Tibial artery (tissue), 4 donors: Measurements from ENCODE around the gene C1QTNF6.

Source experiments
- DNase-seq, 2 donors: peaks; one replicate each; pipeline ENCODE4 v3.0.0-alpha.2; 2019
- H3K27ac ChIP-seq, 2 donors: fragments of 200-600 bp; sonication (generic) in 1 of 2; 1 replicate in 1 of 2; 2 replicates in 1 of 2; pipeline ENCODE4 v1.5.1; 2018 to 2019; ENCODE audit warnings: mild to moderate bottlenecking in 1 of 2
- H3K27me3 ChIP-seq, 2 donors: fragments of 200-600 bp; sonication (generic) in 1 of 2; one replicate each; pipeline versions ENCODE4 v1.5.1 to v1.6.0; 2016 to 2019
- H3K36me3 ChIP-seq, 3 donors: fragments of 200-600 bp; sonication (generic) in 2 of 3; one replicate each; pipeline ENCODE4 v1.5.1; 2016 to 2019; ENCODE audit warnings: mild to moderate bottlenecking in 2 of 3
- H3K4me1 ChIP-seq, 4 donors: fragments of 200-600 bp; sonication (generic) in 2 of 4; 1 replicate in 3 of 4; 2 replicates in 1 of 4; pipeline ENCODE4 v1.5.1; 2016 to 2019
- H3K4me3 ChIP-seq, 2 donors: fragments of 200-600 bp; sonication (generic) in 1 of 2; 1 replicate in 1 of 2; 2 replicates in 1 of 2; pipeline ENCODE4 v1.5.1; 2018 to 2019; ENCODE audit warnings: mild to moderate bottlenecking in 2 of 2
- H3K9me3 ChIP-seq, 3 donors: fragments of 200-600 bp; sonication (generic) in 1 of 3; one replicate each; pipeline ENCODE4 v1.5.1; 2016 to 2019
- intact Hi-C: fragments of 100-400 bp; cut with DNase I; formaldehyde crosslinking; loops from one replicate; pipeline ENCODE4 v1.15.0; 2023; ENCODE audit warnings: low total_unique reads
- TF ChIP-seq, protein P1 (sequence below), 2 experiments: fragments of 200-600 bp in 1 of 2; fragments of 450-650 bp in 1 of 2; IDR thresholded peaks; one replicate each; pipeline ENCODE4 v1.5.1; 2017 to 2019; ENCODE audit warnings: antibody characterized with exemption in 2 of 2, mild to moderate bottlenecking in 1 of 2, moderate library complexity in 1 of 2

Gene C1QTNF6

DNA sequence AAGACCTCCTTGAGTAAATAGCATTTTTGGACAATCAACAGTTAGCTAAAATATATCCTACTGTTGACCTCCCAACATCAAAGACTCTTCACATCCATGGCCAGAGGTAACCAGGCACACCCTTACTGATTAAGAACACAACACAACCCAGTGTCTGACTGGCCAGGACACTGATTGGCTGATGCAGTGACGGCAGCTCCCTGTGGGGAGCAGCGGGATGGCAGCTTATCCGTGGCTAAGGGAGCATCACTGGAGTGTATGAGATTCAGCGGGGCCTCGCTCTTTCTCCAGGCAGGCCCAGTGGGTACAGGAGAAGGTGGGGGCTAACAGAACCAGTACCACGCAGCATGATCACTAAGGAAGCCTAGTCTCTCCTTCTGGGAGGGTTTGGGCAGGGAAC is 28.0 kb downstream of the C1QTNF6 start:
- Histone ChIP-seq H3K36me3 (no peaks in the 10 kb centered on the region), H3K4me3 (no peak overlapping the region), H3K9me3 (peaks cover 0 to 3% (median 0%) of the 10 kb centered on the region in 3 donors), H3K4me1 (no peaks in the 10 kb centered on the region), H3K27me3 (peaks cover 0 to 63% of the 10 kb centered on the region in 2 donors), H3K27ac (no peak overlapping the region)
- intact Hi-C loops, result no loop called here
- no peak for DNase-seq
- TF ChIP-seq, protein P1, sequence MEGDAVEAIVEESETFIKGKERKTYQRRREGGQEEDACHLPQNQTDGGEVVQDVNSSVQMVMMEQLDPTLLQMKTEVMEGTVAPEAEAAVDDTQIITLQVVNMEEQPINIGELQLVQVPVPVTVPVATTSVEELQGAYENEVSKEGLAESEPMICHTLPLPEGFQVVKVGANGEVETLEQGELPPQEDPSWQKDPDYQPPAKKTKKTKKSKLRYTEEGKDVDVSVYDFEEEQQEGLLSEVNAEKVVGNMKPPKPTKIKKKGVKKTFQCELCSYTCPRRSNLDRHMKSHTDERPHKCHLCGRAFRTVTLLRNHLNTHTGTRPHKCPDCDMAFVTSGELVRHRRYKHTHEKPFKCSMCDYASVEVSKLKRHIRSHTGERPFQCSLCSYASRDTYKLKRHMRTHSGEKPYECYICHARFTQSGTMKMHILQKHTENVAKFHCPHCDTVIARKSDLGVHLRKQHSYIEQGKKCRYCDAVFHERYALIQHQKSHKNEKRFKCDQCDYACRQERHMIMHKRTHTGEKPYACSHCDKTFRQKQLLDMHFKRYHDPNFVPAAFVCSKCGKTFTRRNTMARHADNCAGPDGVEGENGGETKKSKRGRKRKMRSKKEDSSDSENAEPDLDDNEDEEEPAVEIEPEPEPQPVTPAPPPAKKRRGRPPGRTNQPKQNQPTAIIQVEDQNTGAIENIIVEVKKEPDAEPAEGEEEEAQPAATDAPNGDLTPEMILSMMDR (IDR thresholded peaks at IDR 0.05), result no peak

DNA sequence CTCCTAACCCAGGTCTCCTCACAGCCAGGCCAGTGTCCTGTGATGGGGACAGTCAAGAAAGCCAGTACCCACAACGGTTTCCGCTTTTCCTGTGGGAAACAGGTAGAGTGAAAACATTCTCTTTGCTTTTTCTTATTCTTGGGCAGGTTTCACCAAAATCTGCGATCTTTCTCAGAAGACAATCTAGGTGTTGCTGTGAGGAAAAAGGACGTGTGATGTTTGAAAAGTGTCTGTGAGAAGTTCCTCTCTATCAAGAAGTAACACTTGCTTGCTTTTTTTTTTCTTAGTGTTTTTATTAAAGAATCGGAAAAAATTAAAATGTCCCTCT is 29.1 kb downstream of the C1QTNF6 start:
- Histone ChIP-seq H3K27me3 (peaks cover 0 to 73% of the 10 kb centered on the region in 2 donors), H3K27ac (no peak overlapping the region), H3K36me3 (no peaks in the 10 kb centered on the region), H3K4me1 (no peaks in the 10 kb centered on the region), H3K9me3 (peaks cover 0 to 4% (median 0%) of the 10 kb centered on the region in 3 donors), H3K4me3 (no peak overlapping the region)
- intact Hi-C loops, result no loop called here
- DNase-seq, result no peak
- TF ChIP-seq, protein P1 (IDR thresholded peaks at IDR 0.05), result no peak

DNA sequence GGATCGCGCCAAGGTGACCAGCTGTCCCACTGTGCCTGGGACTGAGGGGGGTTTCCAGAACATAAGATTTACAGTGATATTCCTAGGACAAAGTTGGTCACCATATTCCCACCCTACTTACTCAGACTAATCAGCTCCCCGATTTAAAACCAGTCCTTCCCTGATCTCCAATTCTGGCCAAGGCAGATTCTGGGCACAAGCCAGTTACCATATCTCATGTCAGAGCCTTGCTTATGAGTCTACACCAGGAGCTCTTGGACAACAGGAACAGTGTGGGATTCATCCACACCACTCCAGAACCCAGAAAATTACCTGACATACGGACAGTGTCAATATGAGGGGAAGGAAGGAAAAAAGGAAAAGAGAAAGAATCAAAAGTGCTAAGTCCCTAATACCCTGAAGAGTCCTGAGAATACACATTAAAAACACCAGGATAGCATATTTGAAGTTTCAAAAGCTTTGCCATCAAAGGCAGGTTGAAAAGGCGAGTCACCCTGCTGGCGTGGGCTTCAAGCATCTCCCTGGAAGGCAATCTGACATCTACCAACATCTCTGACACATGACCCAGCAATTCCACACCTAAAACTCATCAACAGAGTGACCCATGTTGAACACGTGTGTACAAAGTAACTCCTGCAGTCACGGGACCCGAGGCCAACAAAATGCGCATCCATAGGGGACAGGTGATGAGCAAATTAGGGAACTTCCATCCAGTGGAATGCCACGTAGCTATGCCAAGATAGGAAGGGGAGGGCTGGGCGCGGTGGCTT is 30.3 kb downstream of the C1QTNF6 start:
- H3K27ac ChIP-seq, result no peak overlapping the region
- H3K9me3 ChIP-seq, result peaks cover 0 to 4% (median 0%) of the 10 kb centered on the region in 3 donors
- H3K36me3 ChIP-seq, result no peaks in the 10 kb centered on the region
- H3K27me3 ChIP-seq, result peaks cover 0 to 69% of the 10 kb centered on the region in 2 donors
- intact Hi-C loops, result no loop called here
- TF ChIP-seq, protein P1 (IDR thresholded peaks at IDR 0.05), result no peak
- H3K4me3 ChIP-seq, result no peak overlapping the region
- H3K4me1 ChIP-seq, result no peaks in the 10 kb centered on the region
- no peak for DNase-seq

- H3K4me3 ChIP-seq, result no peak overlapping the region
- intact Hi-C loops, result no loop called here
- TF ChIP-seq, protein P1 (IDR thresholded peaks at IDR 0.05), result no peak
- H3K27ac ChIP-seq, result no peak overlapping the region
- H3K9me3 ChIP-seq, result peaks cover 0 to 4% (median 0%) of the 10 kb centered on the region in 3 donors
- no peak for DNase-seq
- no peaks in the 10 kb centered on the region for H3K4me1 ChIP-seq
- no peaks in the 10 kb centered on the region for H3K36me3 ChIP-seq
- peaks cover 0 to 62% of the 10 kb centered on the region in 2 donors for H3K27me3 ChIP-seq
Observed at GRCh38 chr22:37156686-37157435, 31.2 kb downstream of the C1QTNF6 start.

DNA sequence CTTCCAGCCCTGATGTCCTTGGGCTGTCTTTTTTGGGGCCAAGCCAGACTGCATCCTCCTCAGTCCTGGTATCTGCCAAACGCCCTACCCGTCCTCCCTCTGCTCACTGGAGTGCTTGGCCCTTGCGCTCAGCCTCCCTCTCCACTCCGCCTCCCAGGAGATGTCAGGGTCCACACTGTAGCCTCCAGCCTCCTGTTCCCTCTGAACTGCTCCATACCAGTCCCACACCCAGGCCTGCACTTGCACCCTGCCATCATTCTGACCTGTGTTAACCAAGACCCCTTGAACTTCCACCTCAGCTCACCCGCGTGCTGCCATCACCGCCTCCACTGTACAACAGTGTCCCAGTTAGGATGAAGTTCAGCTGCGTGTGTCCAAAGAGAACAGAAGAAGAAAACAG is 32.1 kb downstream of the C1QTNF6 start:
- Histone ChIP-seq H3K27me3 (peaks cover 0 to 54% of the 10 kb centered on the region in 2 donors), H3K4me1 (no peaks in the 10 kb centered on the region), H3K27ac (no peak overlapping the region), H3K4me3 (no peak overlapping the region), H3K9me3 (peaks cover 0 to 4% (median 0%) of the 10 kb centered on the region in 3 donors), H3K36me3 (no peaks in the 10 kb centered on the region)
- TF ChIP-seq, protein P1 (IDR thresholded peaks at IDR 0.05), result no peak
- no peak for DNase-seq
- intact Hi-C loops, result no loop called here
